Stomach (tissue), 9 donors: ENCODE measurements around the gene ABCA13. TPM values are rescaled to one million over a fixed set of nuclear protein-coding genes. Genes with fewer than 3 reads are reported as not detected.

Source experiments
- DNase-seq, 2 donors: peaks; one replicate each; pipeline versions ENCODE4 v3.0.0 to v3.0.0-alpha.2; 2013 to 2019
- H3K27ac ChIP-seq, 5 donors: fragments of 200-600 bp in 4 of 5; sonication (generic) in 4 of 5; one replicate each; pipeline ENCODE4 v1.5.1; 2013 to 2019; ENCODE audit warnings: mild to moderate bottlenecking in 1 of 5, moderate library complexity in 1 of 5
- H3K27me3 ChIP-seq, 3 donors: fragments of 200-600 bp; sonication (generic); one replicate each; pipeline ENCODE4 v1.5.1; 2017 to 2019; ENCODE audit warnings: mixed run types in 1 of 3
- H3K36me3 ChIP-seq, 4 donors: fragments of 200-600 bp; sonication (generic); 1 replicate in 3 of 4; 2 replicates in 1 of 4; pipeline ENCODE4 v1.5.1; 2016 to 2019
- H3K4me1 ChIP-seq, 4 donors: fragments of 200-600 bp; sonication (generic); one replicate each; pipeline ENCODE4 v1.5.1; 2016 to 2019
- H3K4me3 ChIP-seq, 4 donors: fragments of 200-600 bp; sonication (generic) in 3 of 4; one replicate each; pipeline ENCODE4 v1.5.1; 2016 to 2019; ENCODE audit warnings: mild to moderate bottlenecking in 1 of 4
- H3K9me3 ChIP-seq, 4 donors: fragments of 200-600 bp; sonication (generic); one replicate each; pipeline ENCODE4 v1.5.1; 2016 to 2019
- CTCF ChIP-seq, 7 experiments: fragments of 450-650 bp in 4 of 7; fragments of 200-600 bp in 3 of 7; sonication (generic) in 3 of 7; IDR thresholded peaks; one replicate each; pipeline ENCODE4 v1.5.1; 2016 to 2019; ENCODE audit warnings: antibody characterized with exemption in 7 of 7, control low read depth in 2 of 7, mild to moderate bottlenecking in 1 of 7
- EP300 ChIP-seq: sonication (generic); formaldehyde crosslinking; IDR thresholded peaks from one replicate; pipeline ENCODE4 v1.6.1; 2017; ENCODE audit warnings: antibody characterized with exemption
- POLR2A ChIP-seq, 4 donors: fragments of 450-650 bp; IDR thresholded peaks; one replicate each; pipeline ENCODE4 v1.6.1; 2016; ENCODE audit warnings: antibody characterized with exemption in 4 of 4, control low read depth in 2 of 4, mild to moderate bottlenecking in 1 of 4, moderate library complexity in 1 of 4
- POLR2AphosphoS5 ChIP-seq, 3 donors: sonication (generic); formaldehyde crosslinking; IDR thresholded peaks; one replicate each; pipeline ENCODE4 v1.6.1; 2016; ENCODE audit warnings: antibody characterized with exemption in 3 of 3
- whole genome bisulfite sequencing, 5 donors: extraction: QIAGEN DNeasy Blood & Tissue Kit in 3 of 5; methylation state at CpG; one replicate each; pipeline versions ENCODE4 v1.1.5 to v1.1.7; 2013 to 2018; 5-methylcytosine and 5-hydroxymethylcytosine counted together
- intact Hi-C: fragments of 100-400 bp; cut with DNase I; formaldehyde crosslinking; loops from one replicate; pipeline ENCODE4 v1.15.1; 2023; ENCODE audit warnings: low total_unique reads
- polyA plus RNA-seq, 3 donors: library from polyadenylated mRNA; stranded (reverse); fragments of 200-250 nt; gene quantifications; one replicate each; pipeline ENCODE4 v1.2.3, GENCODE V29; 2013
- total RNA-seq, 5 donors: library from RNA; depleted of rRNA; stranded (reverse); fragments of >200 nt; gene quantifications; one replicate each; pipeline versions ENCODE4 v1.1.0 to v1.2.3, GENCODE V29; 2014 to 2016
- donor health status: healthy with polysubstance abuse.
- donor health status: Bipolar disorder and iron deficiency.
- donor health status: healthy.

The ABCA13 gene
- total and polyA plus RNA-seq, 8 donors: under 0.01 to 0.92 (median 0.50) TPM; not detected in 5

GRCh38 chr7:48512892-48513291 is 341.6 kb downstream of the ABCA13 start:
- no peaks in the 10 kb centered on the region for H3K36me3 ChIP-seq
- H3K9me3 ChIP-seq: peaks cover 0 to 4% (median 0%) of the 10 kb centered on the region in 4 donors
- intact Hi-C loops: no loop called here
- WGBS, 5 donors: 38 to 54% (median 46%) methylated on average over 6 of the region's 6 CpGs
- H3K4me3 ChIP-seq: no peak overlapping the region
- H3K4me1 ChIP-seq: no peaks in the 10 kb centered on the region
- TF ChIP-seq CTCF (IDR thresholded peaks at IDR 0.05) (no peak), POLR2A (IDR thresholded peaks at IDR 0.05) (no peak), POLR2AphosphoS5 (IDR thresholded peaks at IDR 0.05) (no peak), EP300 (no peak)
- no peak for DNase-seq
- H3K27ac ChIP-seq: no peak overlapping the region
- H3K27me3 ChIP-seq: no peaks in the 10 kb centered on the region

- 69 to 78% (median 78%) methylated on average over 3 of the region's 3 CpGs for whole genome bisulfite sequencing, 5 donors
These were observed 343.9 kb downstream of the ABCA13 start for GRCh38 chr7:48515171-48515570.

GRCh38 chr7:48518092-48518491 is 346.8 kb downstream of the ABCA13 start:
- no peaks in the 10 kb centered on the region for H3K9me3 ChIP-seq
- no peak overlapping the region for H3K4me3 ChIP-seq
- TF ChIP-seq EP300 (no peak), POLR2A (IDR thresholded peaks at IDR 0.05) (no peak)
- H3K36me3 ChIP-seq: no peaks in the 10 kb centered on the region
- DNase-seq: no peak
- 54 to 62% (median 59%) methylated on average over 2 of the region's 2 CpGs for WGBS, 5 donors
- H3K27me3 ChIP-seq: no peaks in the 10 kb centered on the region
- H3K27ac ChIP-seq: no peak overlapping the region
- H3K4me1 ChIP-seq: no peaks in the 10 kb centered on the region
- intact Hi-C loops: no loop called here

More at GRCh38 chr7:48515171-48515570, 343.9 kb downstream of the ABCA13 start:
- Histone ChIP-seq H3K27me3 (no peaks in the 10 kb centered on the region), H3K4me1 (no peaks in the 10 kb centered on the region), H3K27ac (no peak overlapping the region), H3K4me3 (no peak overlapping the region), H3K9me3 (peaks cover 0 to 4% (median 0%) of the 10 kb centered on the region in 4 donors), H3K36me3 (no peaks in the 10 kb centered on the region)
- intact Hi-C loops: no loop called here
- DNase-seq: no peak
- TF ChIP-seq EP300: no peak
- no peak for TF ChIP-seq POLR2A (IDR thresholded peaks at IDR 0.05)
- TF ChIP-seq CTCF (IDR thresholded peaks at IDR 0.05): no peak
- no peak for TF ChIP-seq POLR2AphosphoS5 (IDR thresholded peaks at IDR 0.05)

- no peaks in the 10 kb centered on the region for H3K4me1 ChIP-seq
- no peak for DNase-seq
- H3K27ac ChIP-seq: no peak overlapping the region
- no peaks in the 10 kb centered on the region for H3K36me3 ChIP-seq
- H3K27me3 ChIP-seq: no peaks in the 10 kb centered on the region
- no peaks in the 10 kb centered on the region for H3K9me3 ChIP-seq
- intact Hi-C loops: no loop called here
- no peak overlapping the region for H3K4me3 ChIP-seq
- TF ChIP-seq EP300 (no peak), POLR2AphosphoS5 (IDR thresholded peaks at IDR 0.05) (no peak), POLR2A (IDR thresholded peaks at IDR 0.05) (no peak), CTCF (IDR thresholded peaks at IDR 0.05) (no peak)
These were observed 351.4 kb downstream of the ABCA13 start for GRCh38 chr7:48522692-48523091.

- 54 to 66% (median 61%) methylated on average over 3 of the region's 3 CpGs for WGBS, 5 donors
- TF ChIP-seq CTCF (IDR thresholded peaks at IDR 0.05): no peak
- no peak for TF ChIP-seq EP300
- TF ChIP-seq POLR2A (IDR thresholded peaks at IDR 0.05): no peak
- TF ChIP-seq POLR2AphosphoS5 (IDR thresholded peaks at IDR 0.05): no peak
- H3K27ac ChIP-seq: no peak overlapping the region
- H3K27me3 ChIP-seq: no peaks in the 10 kb centered on the region
- intact Hi-C loops: no loop called here
- no peak for DNase-seq
- H3K9me3 ChIP-seq: peaks cover 0 to 6% (median 4%) of the 10 kb centered on the region in 4 donors
- no peaks in the 10 kb centered on the region for H3K36me3 ChIP-seq
- H3K4me3 ChIP-seq: no peak overlapping the region
- no peaks in the 10 kb centered on the region for H3K4me1 ChIP-seq
These were observed 354.8 kb downstream of the ABCA13 start for GRCh38 chr7:48525736-48526732.
